Measurements from ENCODE around the gene EPHA1.

Gene EPHA1

GRCh38 chr7:143368387-143368786 is 40.3 kb downstream of the EPHA1 start:
- DNase-seq: no peak

DNA sequence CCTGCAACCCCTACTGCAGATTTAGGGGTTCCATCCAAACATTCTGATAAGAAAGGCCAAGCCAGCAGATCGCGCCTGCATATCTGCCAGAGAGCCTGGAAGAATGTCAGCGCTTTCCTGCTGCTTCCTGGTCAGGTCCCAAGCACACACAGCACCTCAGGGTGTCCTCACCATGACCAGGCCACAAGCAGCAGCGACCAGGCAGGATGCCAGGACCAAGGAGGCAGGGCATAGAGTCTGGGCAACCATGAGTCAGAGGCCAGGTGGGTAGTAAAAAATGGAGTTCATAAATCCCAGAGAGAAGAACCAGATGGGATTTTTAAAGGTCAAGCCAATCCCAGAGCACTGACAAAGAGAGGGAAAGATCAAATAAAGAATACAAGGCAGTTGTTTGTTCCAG is 40.7 kb downstream of the EPHA1 start:
- no peak for DNase-seq

- DNase-seq: no peak
Observed at GRCh38 chr7:143363016-143363937, 45.4 kb downstream of the EPHA1 start.

- DNase-seq: peak; percentile 57
Observed at GRCh38 chr7:143362131-143363015, 46.3 kb downstream of the EPHA1 start, which contains the start of gene FAM131B. Gene FAM131B (minus strand): TSS chr7:143362713. CDS start chr7:143362603, 110 bp downstream.

DNA sequence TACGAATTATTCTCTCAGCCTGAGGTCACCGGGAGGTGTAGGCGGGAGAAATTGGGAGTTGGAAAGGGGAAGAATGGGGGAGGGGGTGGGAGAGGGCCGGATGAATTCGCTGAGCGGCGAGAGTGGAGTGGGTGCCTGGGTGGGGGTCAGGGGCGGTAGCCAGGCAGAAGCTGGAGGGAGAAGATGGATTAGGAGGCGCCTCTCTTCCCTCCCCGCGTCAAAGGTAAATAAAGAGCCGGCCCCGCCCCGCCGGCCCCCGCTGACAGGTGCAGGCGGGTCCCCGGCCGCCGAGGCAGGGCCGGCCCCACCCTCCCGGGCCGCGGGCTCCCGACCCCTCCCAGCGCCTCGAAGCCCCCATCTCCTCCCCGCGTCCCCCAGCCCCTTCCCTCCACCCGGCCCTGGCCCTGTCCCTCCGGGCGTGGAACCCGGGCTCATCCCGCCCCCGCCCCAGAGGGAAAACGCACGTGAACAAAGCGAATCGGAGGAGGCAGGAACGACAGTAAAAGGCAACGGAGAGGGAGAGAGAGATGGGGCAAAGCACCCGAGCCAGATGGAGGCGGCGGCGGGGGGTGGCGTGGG is 47.0 kb downstream of the EPHA1 start:
- DNase-seq: peak; percentile 81

- peak; percentile 54 for DNase-seq
Observed at GRCh38 chr7:143360788-143361551, 47.7 kb downstream of the EPHA1 start.

- DNase-seq: no peak
Observed at GRCh38 chr7:143359771-143360353, 48.8 kb downstream of the EPHA1 start.

DNA sequence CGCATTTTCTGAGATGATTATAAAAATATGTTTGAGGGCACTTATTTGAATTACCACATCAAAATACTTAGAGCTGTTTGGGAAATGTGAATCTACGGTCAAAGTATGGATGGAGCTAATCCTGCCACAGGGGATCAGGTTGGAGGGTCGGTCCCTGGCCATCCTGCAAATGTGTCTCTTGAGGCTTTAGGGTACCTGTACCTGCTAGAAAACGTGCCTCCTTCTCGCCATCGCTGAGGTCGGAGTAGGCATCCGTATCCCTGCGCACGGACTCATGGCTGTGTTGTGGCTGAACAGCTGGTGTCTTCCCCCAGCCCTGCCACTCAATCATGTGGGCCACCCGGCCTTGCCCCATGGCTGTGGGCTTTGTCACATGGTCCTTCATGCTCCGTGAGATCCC is 50.0 kb downstream of the EPHA1 start:
- DNase-seq: no peak

DNA sequence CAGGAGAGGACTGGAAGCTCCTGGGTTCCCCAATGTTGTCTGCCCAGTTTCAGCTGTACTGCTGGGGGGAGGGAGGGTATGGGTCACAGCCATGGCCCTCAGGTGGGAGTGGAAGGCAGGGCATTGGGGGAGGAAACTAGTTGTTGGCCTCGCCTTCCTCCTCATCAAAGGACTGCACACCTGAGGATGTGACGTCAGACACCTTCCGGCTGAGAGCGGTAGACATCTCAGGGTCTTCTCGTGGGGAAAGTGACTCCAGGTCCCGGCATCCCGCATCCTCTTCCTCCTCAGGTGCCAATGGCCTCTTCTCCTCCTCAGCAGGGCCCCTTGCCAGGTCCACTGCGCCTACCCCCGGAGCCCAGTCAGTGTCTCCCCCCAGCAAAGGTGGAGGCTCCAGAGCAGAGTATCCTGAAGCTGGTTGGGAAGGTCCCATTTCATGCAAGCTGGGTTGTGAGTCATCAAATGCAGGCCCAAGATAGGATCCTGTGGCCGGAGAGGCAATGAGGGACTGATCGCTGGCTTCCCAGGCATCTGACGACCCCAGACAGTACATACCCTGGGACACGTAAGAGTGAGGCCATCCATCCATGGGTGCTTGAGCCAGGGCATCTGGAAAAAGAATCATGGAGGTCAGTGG is 52.1 kb downstream of the EPHA1 start:
- no peak for DNase-seq

GRCh38 chr7:143355450-143356385 is 52.9 kb downstream of the EPHA1 start:
- no peak for DNase-seq

DNA sequence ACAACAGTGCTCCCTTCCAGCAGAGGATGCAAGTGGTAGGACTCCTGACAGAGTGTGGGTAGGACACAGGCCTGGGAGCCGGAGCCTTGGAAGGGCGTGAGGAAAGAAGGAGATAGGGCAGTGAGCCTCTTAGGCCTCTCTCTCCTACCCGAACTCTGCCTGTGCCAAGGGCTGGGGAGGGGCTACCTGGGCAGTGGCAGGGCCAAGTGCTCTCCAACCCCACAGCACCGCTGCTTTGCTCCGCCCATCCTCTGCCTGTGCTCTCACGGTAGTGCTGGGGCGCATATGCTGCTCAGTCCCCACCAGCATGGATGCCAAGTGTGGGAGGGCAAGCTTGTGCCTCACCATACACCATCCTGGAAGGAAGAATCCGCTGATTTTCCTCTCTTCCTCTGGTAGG is 53.7 kb downstream of the EPHA1 start:
- no peak for DNase-seq

- DNase-seq: no peak
Observed at GRCh38 chr7:143354376-143354775, 54.3 kb downstream of the EPHA1 start.

DNA sequence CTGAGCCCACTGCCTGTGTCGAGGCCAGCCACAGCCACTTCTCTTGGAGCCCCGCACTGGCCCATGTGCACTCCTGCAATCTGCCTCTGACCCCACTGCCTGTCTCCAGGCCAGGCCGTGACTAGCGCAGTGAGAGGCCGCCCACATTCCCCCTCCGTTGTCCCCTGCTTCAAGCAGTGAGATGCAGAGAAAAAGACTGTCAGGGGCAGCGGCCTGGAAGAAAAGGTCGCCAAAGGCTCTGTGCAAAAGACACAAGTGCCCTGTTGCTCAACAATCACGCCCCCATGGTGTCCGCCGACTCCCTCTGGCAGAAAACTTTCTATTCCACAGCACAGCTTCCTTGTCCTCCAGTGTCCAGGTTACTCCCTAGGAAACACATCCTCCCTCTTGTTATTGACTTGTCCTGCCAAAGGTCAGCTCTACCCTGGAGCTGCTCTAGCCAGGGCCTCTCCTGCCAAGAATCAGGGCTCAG is 56.1 kb downstream of the EPHA1 start:
- DNase-seq: no peak

DNA sequence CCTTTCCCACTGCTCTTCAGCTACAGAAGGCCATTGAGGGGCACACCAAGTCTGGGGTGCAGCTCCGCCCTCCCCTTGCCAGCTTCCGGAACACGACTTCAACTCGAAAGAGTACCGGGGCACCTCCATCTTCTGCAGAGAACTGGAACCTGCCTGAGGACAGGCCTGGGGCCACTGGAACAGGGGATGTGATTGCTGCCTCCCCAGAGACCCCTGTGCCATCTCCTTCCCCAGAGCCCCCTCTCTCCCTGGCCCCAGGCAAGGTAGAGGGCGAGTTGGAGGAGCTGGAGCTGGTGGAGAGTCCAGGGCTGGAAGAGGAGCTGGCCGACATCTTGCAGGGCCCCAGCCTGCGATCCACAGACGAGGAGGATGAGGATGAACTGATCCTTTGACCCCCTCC is 57.1 kb downstream of the EPHA1 start:
- DNase-seq: no peak

GRCh38 chr7:143351060-143351459 is 57.6 kb downstream of the EPHA1 start:
- no peak for DNase-seq

DNA sequence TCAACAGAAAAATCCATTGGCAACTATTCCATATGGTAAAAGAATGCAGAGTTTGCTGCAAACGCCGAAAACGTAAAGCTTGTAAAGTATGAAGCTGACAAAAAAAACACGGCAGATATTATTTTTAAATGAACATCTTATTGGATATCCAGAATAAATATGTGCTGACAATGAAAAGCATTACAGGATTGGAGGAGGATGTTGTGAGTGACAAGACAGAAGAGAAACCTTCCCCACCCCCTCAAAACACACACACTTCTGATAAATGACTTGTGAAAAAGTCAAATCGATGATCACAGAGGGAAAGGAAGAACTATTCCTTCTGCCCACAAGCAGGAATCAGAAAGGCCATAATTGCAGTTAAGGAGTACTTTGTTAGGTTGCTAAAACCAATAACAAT is 60.7 kb downstream of the EPHA1 start:
- no peak for DNase-seq

DNA sequence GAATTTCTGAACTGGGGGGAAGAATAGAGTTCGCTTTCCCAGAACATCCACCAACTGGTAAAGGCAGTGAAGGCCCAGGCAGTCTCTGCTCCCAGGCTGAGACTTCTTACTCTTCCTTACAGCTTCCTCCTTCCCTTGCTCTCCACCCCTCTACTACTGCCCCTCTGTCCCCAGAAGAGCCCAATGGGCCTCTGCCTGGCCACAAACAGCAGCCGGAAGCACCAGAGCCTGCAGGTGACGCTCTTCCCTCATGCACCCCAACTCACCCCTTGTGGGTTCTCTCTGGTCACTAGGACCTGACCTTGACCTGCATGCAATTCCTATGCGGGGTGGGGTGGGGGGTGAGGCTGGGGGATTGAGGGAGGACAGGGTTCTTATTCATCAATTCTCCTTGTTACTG is 62.6 kb downstream of the EPHA1 start:
- no peak for DNase-seq

GRCh38 chr7:143345428-143345900 is 63.2 kb downstream of the EPHA1 start:
- peak; percentile 38 for DNase-seq

GRCh38 chr7:143343596-143343995 is 65.1 kb downstream of the EPHA1 start:
- DNase-seq: no peak

DNA sequence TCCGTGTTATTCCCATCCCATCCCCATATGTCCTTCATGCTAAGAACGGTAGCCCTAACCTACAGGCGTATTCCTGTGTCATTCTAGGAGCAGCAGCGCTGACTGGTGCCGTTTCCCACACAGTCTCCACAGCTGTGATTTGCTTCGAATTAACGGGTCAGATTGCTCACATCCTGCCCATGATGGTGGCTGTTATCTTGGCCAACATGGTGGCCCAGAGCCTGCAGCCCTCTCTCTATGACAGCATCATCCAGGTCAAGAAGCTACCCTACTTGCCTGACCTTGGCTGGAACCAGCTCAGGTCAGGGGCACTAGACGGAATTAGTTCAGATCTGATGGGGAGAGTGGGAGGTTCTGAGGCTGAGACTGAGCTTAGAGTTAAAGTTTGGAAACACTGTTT is 66.8 kb downstream of the EPHA1 start:
- no peak for DNase-seq

Measured in NCI-H345 (cell line).